ENCODE results near the gene EFCAB5.
A peak's percentile ranks its signal among the peaks of the same experiment; 100 is the strongest.

Gene EFCAB5

GRCh38 chr17:29911641-29912177, 29.7 kb upstream of the EFCAB5 start:
- Histone ChIP-seq H3K9me3 (ENCODE audit: low read depth, low read length) (no peaks in the 10 kb centered on the region), H3K4me3 (no peak overlapping the region), H3K27ac (no peak overlapping the region), H3K36me3 (ENCODE audit: insufficient read depth, low read length) (peaks cover 3% of the 10 kb centered on the region; the same call in 1 of the 2 replicates), H3K9ac (ENCODE audit: insufficient read length) (no peak overlapping the region)
- TF ChIP-seq EZH2 (IDR thresholded peaks at IDR 0.05), result no peak
- no peak for TF ChIP-seq FOXP2 (optimal IDR thresholded peaks at IDR 0.05; ENCODE audit: control extremely low read depth, extremely low read length, insufficient read depth)
- TF ChIP-seq POLR2AphosphoS5 (IDR thresholded peaks at IDR 0.05; ENCODE audit: borderline replicate concordance, low read depth, low read length), result no peak
- no peak for DNase-seq (ENCODE audit: low read depth, low spot score)

GRCh38 chr17:29914819-29915537, 26.5 kb upstream of the EFCAB5 start:
- no peak for DNase-seq (ENCODE audit: low read depth, low spot score)
- no peak for TF ChIP-seq FOXP2 (optimal IDR thresholded peaks at IDR 0.05; ENCODE audit: control extremely low read depth, extremely low read length, insufficient read depth)
- no peak for TF ChIP-seq EZH2 (IDR thresholded peaks at IDR 0.05)
- no peak for TF ChIP-seq POLR2AphosphoS5 (IDR thresholded peaks at IDR 0.05; ENCODE audit: borderline replicate concordance, low read depth, low read length)
- Histone ChIP-seq H3K9ac (ENCODE audit: insufficient read length) (no peak overlapping the region), H3K9me3 (ENCODE audit: low read depth, low read length) (no peaks in the 10 kb centered on the region), H3K4me3 (no peak overlapping the region), H3K27ac (no peak overlapping the region), H3K36me3 (ENCODE audit: insufficient read depth, low read length) (no peaks in the 10 kb centered on the region)

GRCh38 chr17:29918016-29918415, 23.4 kb upstream of the EFCAB5 start:
- TF ChIP-seq EZH2 (IDR thresholded peaks at IDR 0.05) (no peak), FOXP2 (optimal IDR thresholded peaks at IDR 0.05; ENCODE audit: control extremely low read depth, extremely low read length, insufficient read depth) (no peak), POLR2AphosphoS5 (IDR thresholded peaks at IDR 0.05; ENCODE audit: borderline replicate concordance, low read depth, low read length) (no peak)
- Histone ChIP-seq H3K36me3 (ENCODE audit: insufficient read depth, low read length) (no peaks in the 10 kb centered on the region), H3K4me3 (no peak overlapping the region), H3K9me3 (ENCODE audit: low read depth, low read length) (no peaks in the 10 kb centered on the region), H3K27ac (no peak overlapping the region), H3K9ac (ENCODE audit: insufficient read length) (no peak overlapping the region)
- no peak for DNase-seq (ENCODE audit: low read depth, low spot score)

- DNase-seq (ENCODE audit: low read depth, low spot score), result no peak
- no peak overlapping the region for H3K9ac ChIP-seq (ENCODE audit: insufficient read length)
Observed at GRCh38 chr17:29918922-29919856, 22.2 kb upstream of the EFCAB5 start.

GRCh38 chr17:29924786-29925185, 16.6 kb upstream of the EFCAB5 start:
- no peak for DNase-seq (ENCODE audit: low read depth, low spot score)
- H3K36me3 ChIP-seq (ENCODE audit: insufficient read depth, low read length), result no peaks in the 10 kb centered on the region; the same call in 1 of the 2 replicates
- H3K27ac ChIP-seq, result no peak overlapping the region
- TF ChIP-seq FOXP2 (optimal IDR thresholded peaks at IDR 0.05; ENCODE audit: control extremely low read depth, extremely low read length, insufficient read depth) (no peak), POLR2AphosphoS5 (IDR thresholded peaks at IDR 0.05; ENCODE audit: borderline replicate concordance, low read depth, low read length) (no peak), EZH2 (IDR thresholded peaks at IDR 0.05) (no peak)
- H3K4me3 ChIP-seq, result no peak overlapping the region
- H3K9me3 ChIP-seq (ENCODE audit: low read depth, low read length), result no peaks in the 10 kb centered on the region
- H3K9ac ChIP-seq (ENCODE audit: insufficient read length), result no peak overlapping the region

More at GRCh38 chr17:29918922-29919856, 22.2 kb upstream of the EFCAB5 start:
- no peak overlapping the region for H3K4me3 ChIP-seq
- no peaks in the 10 kb centered on the region for H3K36me3 ChIP-seq (ENCODE audit: insufficient read depth, low read length)
- H3K9me3 ChIP-seq (ENCODE audit: low read depth, low read length), result no peaks in the 10 kb centered on the region
- TF ChIP-seq EZH2 (IDR thresholded peaks at IDR 0.05) (no peak), POLR2AphosphoS5 (IDR thresholded peaks at IDR 0.05; ENCODE audit: borderline replicate concordance, low read depth, low read length) (no peak), FOXP2 (optimal IDR thresholded peaks at IDR 0.05; ENCODE audit: control extremely low read depth, extremely low read length, insufficient read depth) (no peak)
- no peak overlapping the region for H3K27ac ChIP-seq

- H3K4me3 ChIP-seq, result peak overlapping the region; percentile 97
- TF ChIP-seq EZH2 (IDR thresholded peaks at IDR 0.05), result no peak
- no peak for TF ChIP-seq FOXP2 (optimal IDR thresholded peaks at IDR 0.05; ENCODE audit: control extremely low read depth, extremely low read length, insufficient read depth)
- no peak for TF ChIP-seq POLR2AphosphoS5 (IDR thresholded peaks at IDR 0.05; ENCODE audit: borderline replicate concordance, low read depth, low read length)
Observed at GRCh38 chr17:29927546-29927945, 13.9 kb upstream of the EFCAB5 start.

GRCh38 chr17:29929006-29929532, 12.4 kb upstream of the EFCAB5 start:
- Histone ChIP-seq H3K9me3 (ENCODE audit: low read depth, low read length) (no peaks in the 10 kb centered on the region), H3K9ac (ENCODE audit: insufficient read length) (peak overlapping the region; percentile 78), H3K27ac (peak overlapping the region; percentile 80; the same call in 1 of the 2 replicates), H3K4me3 (peak overlapping the region; percentile 97), H3K36me3 (ENCODE audit: insufficient read depth, low read length) (no peaks in the 10 kb centered on the region; the same call in 1 of the 2 replicates)
- no peak for TF ChIP-seq POLR2AphosphoS5 (IDR thresholded peaks at IDR 0.05; ENCODE audit: borderline replicate concordance, low read depth, low read length)
- no peak for TF ChIP-seq FOXP2 (optimal IDR thresholded peaks at IDR 0.05; ENCODE audit: control extremely low read depth, extremely low read length, insufficient read depth)
- TF ChIP-seq EZH2 (IDR thresholded peaks at IDR 0.05), result no peak
- no peak for DNase-seq (ENCODE audit: low read depth, low spot score)

More at GRCh38 chr17:29927546-29927945, 13.9 kb upstream of the EFCAB5 start:
- H3K36me3 ChIP-seq (ENCODE audit: insufficient read depth, low read length), result no peaks in the 10 kb centered on the region; the same call in 1 of the 2 replicates
- DNase-seq (ENCODE audit: low read depth, low spot score), result no peak
- no peaks in the 10 kb centered on the region for H3K9me3 ChIP-seq (ENCODE audit: low read depth, low read length)
- no peak overlapping the region for H3K27ac ChIP-seq
- H3K9ac ChIP-seq (ENCODE audit: insufficient read length), result no peak overlapping the region

Measured in SK-N-MC (cell line).